ENCODE measurements around the gene PPP1R3D. TPM values are rescaled to one million over a fixed set of nuclear protein-coding genes. Genes with fewer than 3 reads are reported as not detected.
A peak's percentile ranks its signal among the peaks of the same experiment; 100 is the strongest.

The PPP1R3D gene
- total RNA-seq, 1 experiment from 2014 or later: 2.7 TPM

- TF ChIP-seq, protein P1, sequence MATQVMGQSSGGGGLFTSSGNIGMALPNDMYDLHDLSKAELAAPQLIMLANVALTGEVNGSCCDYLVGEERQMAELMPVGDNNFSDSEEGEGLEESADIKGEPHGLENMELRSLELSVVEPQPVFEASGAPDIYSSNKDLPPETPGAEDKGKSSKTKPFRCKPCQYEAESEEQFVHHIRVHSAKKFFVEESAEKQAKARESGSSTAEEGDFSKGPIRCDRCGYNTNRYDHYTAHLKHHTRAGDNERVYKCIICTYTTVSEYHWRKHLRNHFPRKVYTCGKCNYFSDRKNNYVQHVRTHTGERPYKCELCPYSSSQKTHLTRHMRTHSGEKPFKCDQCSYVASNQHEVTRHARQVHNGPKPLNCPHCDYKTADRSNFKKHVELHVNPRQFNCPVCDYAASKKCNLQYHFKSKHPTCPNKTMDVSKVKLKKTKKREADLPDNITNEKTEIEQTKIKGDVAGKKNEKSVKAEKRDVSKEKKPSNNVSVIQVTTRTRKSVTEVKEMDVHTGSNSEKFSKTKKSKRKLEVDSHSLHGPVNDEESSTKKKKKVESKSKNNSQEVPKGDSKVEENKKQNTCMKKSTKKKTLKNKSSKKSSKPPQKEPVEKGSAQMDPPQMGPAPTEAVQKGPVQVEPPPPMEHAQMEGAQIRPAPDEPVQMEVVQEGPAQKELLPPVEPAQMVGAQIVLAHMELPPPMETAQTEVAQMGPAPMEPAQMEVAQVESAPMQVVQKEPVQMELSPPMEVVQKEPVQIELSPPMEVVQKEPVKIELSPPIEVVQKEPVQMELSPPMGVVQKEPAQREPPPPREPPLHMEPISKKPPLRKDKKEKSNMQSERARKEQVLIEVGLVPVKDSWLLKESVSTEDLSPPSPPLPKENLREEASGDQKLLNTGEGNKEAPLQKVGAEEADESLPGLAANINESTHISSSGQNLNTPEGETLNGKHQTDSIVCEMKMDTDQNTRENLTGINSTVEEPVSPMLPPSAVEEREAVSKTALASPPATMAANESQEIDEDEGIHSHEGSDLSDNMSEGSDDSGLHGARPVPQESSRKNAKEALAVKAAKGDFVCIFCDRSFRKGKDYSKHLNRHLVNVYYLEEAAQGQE (IDR thresholded peaks at IDR 0.05; ENCODE audit: low read depth): no peak
- TF ChIP-seq TCF7L2 (IDR thresholded peaks at IDR 0.05; ENCODE audit: borderline replicate concordance, extremely low read depth, insufficient read depth, insufficient read length) (no peak), CEBPB (IDR thresholded peaks at IDR 0.05; ENCODE audit: low read depth) (no peak)
Measured at GRCh38 chr20:59939879-59940128, 301 bp downstream of the PPP1R3D start (continued).

DNA sequence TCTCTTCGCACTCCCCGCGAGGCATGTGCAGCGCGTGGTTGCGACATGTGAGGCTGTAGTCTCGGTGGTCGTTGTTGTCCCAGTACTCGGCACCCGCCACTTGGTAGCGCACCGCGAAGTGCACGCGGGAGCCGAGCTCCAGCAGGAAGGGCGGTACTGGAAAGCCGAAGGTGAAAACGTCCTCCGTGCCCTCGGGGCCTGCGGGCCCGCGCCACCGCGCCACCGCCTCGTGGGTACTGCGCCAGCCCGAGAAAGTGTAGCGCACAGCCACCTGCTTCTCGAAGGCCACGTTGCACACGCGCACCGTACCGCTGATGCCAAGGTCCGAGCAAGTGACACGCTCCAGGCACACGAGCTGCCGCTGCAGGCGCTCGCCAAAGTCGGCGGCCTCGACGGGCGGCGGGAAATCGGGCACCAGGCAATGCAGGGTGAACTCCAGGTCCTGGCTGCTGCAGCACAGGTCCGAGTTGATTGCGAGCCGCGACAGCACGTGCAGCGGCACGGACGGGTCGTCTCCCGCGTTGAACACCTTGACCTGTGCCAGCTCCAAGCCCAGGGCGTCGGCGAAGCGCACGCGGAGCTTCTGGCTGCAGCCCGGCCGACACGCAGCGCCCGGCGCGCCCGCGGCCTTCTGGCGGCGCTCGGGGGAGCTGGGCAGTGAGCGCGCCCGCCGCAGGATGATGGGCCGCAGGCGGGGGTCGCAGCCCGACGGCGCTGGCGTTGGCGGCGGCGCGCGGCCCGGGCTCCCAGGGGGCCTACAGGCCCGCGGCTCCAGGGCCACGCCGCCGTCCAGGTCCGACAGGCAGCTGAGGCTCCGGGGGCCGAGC lies 840 bp downstream of the PPP1R3D start:
- TF ChIP-seq, protein P2, sequence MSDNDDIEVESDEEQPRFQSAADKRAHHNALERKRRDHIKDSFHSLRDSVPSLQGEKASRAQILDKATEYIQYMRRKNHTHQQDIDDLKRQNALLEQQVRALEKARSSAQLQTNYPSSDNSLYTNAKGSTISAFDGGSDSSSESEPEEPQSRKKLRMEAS (IDR thresholded peaks at IDR 0.05): no peak
- TF ChIP-seq, protein P3, sequence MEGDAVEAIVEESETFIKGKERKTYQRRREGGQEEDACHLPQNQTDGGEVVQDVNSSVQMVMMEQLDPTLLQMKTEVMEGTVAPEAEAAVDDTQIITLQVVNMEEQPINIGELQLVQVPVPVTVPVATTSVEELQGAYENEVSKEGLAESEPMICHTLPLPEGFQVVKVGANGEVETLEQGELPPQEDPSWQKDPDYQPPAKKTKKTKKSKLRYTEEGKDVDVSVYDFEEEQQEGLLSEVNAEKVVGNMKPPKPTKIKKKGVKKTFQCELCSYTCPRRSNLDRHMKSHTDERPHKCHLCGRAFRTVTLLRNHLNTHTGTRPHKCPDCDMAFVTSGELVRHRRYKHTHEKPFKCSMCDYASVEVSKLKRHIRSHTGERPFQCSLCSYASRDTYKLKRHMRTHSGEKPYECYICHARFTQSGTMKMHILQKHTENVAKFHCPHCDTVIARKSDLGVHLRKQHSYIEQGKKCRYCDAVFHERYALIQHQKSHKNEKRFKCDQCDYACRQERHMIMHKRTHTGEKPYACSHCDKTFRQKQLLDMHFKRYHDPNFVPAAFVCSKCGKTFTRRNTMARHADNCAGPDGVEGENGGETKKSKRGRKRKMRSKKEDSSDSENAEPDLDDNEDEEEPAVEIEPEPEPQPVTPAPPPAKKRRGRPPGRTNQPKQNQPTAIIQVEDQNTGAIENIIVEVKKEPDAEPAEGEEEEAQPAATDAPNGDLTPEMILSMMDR (IDR thresholded peaks at IDR 0.05 in 2 of 3, conservative IDR thresholded peaks at IDR 0.05 in 1 of 3; ENCODE audit: borderline replicate concordance in 1 of 3, insufficient read depth in 1 of 3, low read depth in 2 of 3, low read length in 2 of 3): no peak
- TF ChIP-seq CBX3 (IDR thresholded peaks at IDR 0.05; ENCODE audit: low read depth): no peak
- no peak for TF ChIP-seq EZH2phosphoT487 (IDR thresholded peaks at IDR 0.05; ENCODE audit: borderline replicate concordance)
- no peak for TF ChIP-seq RAD21 (IDR thresholded peaks at IDR 0.05; ENCODE audit: low read depth)
- H3K9ac ChIP-seq (ENCODE audit: low read length): peak overlapping the region; percentile 82
- no TSS peak for BruUV-seq (replicated peaks)
- H3K9me2 ChIP-seq (ENCODE audit: insufficient read depth): no peaks in the 10 kb centered on the region
- H4K20me1 ChIP-seq (ENCODE audit: insufficient read depth): no peaks in the 10 kb centered on the region
- ATAC-seq (no peak), DNase-seq (ENCODE audit: low read depth, low spot score) (no peak)
- H3K9me3 ChIP-seq (ENCODE audit: control insufficient read depth in 1 of 2, insufficient read depth in 1 of 2, low read depth in 1 of 2, low read length in 2 of 2): no peaks in the 10 kb centered on the region
- ChIA-PET CTCF (interaction anchor here (1.6 to 2.3 kb wide), 3 partner anchors 16 to 111 kb away, joined by 6 to 9 read pairs (median 7); no protein-coding TSS in a partner anchor), RAD21 (ENCODE audit: low non-redundant PET in 1 of 2, low total read pairs in 2 of 2, uncharacterized antibody in 2 of 2, unreplicated experiment in 2 of 2) (no interaction called here), POLR2A (no interaction called here)
- H3K27ac ChIP-seq (ENCODE audit: low read depth, low read length): peak overlapping the region; percentile 97
- intact Hi-C loops (cut with micrococcal nuclease): no loop called here
- H2AFZ ChIP-seq (ENCODE audit: low read depth, low read length, poor library complexity, severe bottlenecking): no peak overlapping the region
- H3K79me2 ChIP-seq (ENCODE audit: insufficient read depth, low read length): no peaks in the 10 kb centered on the region
- no peaks in the 10 kb centered on the region for H3K27me3 ChIP-seq (ENCODE audit: insufficient read depth, low read length)
- peaks cover 0 to 11% of the 10 kb centered on the region in 2 experiments; a peak in 3 of 4 replicates for H3K4me1 ChIP-seq (ENCODE audit: control insufficient read depth in 1 of 2, insufficient read depth in 2 of 2, low read length in 2 of 2)
- peaks cover 6 to 7% of the 10 kb centered on the region in 2 experiments for H3K36me3 ChIP-seq (ENCODE audit: control insufficient read depth in 1 of 2, insufficient read depth in 2 of 2, low read length in 2 of 2)
- H3K4me3 ChIP-seq (replicated peaks in 1 of 2; ENCODE audit: low read depth in 1 of 2, low read length in 2 of 2): peak overlapping the region; percentile 77 to 82
- H3K4me2 ChIP-seq (ENCODE audit: low read length): peak overlapping the region; percentile 91
